ENCODE results near the gene ABCD1.

- TF ChIP-seq, protein P1, sequence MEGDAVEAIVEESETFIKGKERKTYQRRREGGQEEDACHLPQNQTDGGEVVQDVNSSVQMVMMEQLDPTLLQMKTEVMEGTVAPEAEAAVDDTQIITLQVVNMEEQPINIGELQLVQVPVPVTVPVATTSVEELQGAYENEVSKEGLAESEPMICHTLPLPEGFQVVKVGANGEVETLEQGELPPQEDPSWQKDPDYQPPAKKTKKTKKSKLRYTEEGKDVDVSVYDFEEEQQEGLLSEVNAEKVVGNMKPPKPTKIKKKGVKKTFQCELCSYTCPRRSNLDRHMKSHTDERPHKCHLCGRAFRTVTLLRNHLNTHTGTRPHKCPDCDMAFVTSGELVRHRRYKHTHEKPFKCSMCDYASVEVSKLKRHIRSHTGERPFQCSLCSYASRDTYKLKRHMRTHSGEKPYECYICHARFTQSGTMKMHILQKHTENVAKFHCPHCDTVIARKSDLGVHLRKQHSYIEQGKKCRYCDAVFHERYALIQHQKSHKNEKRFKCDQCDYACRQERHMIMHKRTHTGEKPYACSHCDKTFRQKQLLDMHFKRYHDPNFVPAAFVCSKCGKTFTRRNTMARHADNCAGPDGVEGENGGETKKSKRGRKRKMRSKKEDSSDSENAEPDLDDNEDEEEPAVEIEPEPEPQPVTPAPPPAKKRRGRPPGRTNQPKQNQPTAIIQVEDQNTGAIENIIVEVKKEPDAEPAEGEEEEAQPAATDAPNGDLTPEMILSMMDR (IDR thresholded peaks at IDR 0.05; ENCODE audit: insufficient read depth, low read depth, low read length) = no peak
- TF ChIP-seq EZH2 (IDR thresholded peaks at IDR 0.05; ENCODE audit: insufficient read depth, low read length) = no peak
Observed at GRCh38 chrX:153688911-153689590, 35.6 kb upstream of the ABCD1 start.

All from astrocyte (in vitro differentiated cells and primary cell).